KMS-11 (cell line): ENCODE results near the gene LHX3.

Experiments
- H2AFZ ChIP-seq: fragments of 200-600 bp; sonication (generic); 2 replicates; pipeline ENCODE4 v1.6.1; 2016; ENCODE audit warnings: antibody characterized with exemption, mixed run types, low read depth
- H3K27ac ChIP-seq: fragments of 200-600 bp; sonication (generic); 2 replicates; pipeline ENCODE4 v1.6.1; 2016; ENCODE audit warnings: mild to moderate bottlenecking, mixed run types
- H3K27me3 ChIP-seq: fragments of 200-600 bp; sonication (generic); 2 replicates; pipeline ENCODE4 v1.6.1; 2017; ENCODE audit warnings: mild to moderate bottlenecking, low read depth, mixed run types, moderate library complexity; ENCODE audit not compliant: insufficient read depth
- H3K36me3 ChIP-seq: fragments of 200-600 bp; sonication (generic); 2 replicates; pipeline ENCODE4 v1.6.1; 2017; ENCODE audit warnings: mild to moderate bottlenecking, mixed run types; ENCODE audit not compliant: insufficient read depth
- H3K4me1 ChIP-seq: fragments of 200-600 bp; sonication (generic); 2 replicates; pipeline ENCODE4 v1.6.1; 2016; ENCODE audit warnings: mild to moderate bottlenecking, low read depth, mixed run types; ENCODE audit not compliant: poor library complexity, severe bottlenecking
- H3K4me2 ChIP-seq: fragments of 200-600 bp; sonication (generic); 2 replicates; pipeline ENCODE4 v1.7.0; 2016; ENCODE audit warnings: mild to moderate bottlenecking, mixed run types
- H3K4me3 ChIP-seq: fragments of 200-600 bp; sonication (generic); IDR thresholded peaks from 2 replicates; pipeline ENCODE4 v1.6.1; 2017; ENCODE audit warnings: low read depth, low read length, mixed read lengths; ENCODE audit not compliant: insufficient read depth
- H3K79me2 ChIP-seq: fragments of 200-600 bp; sonication (generic); 2 replicates; pipeline ENCODE4 v1.6.1; 2016; ENCODE audit warnings: low read depth, mixed run types; ENCODE audit not compliant: insufficient read depth
- H3K9ac ChIP-seq: fragments of 200-600 bp; sonication (generic); 2 replicates; pipeline ENCODE4 v1.6.1; 2016; ENCODE audit warnings: mild to moderate bottlenecking, mixed run types
- H4K20me1 ChIP-seq: fragments of 200-600 bp; sonication (generic); 2 replicates; pipeline ENCODE4 v1.6.1; 2016; ENCODE audit warnings: mild to moderate bottlenecking, mixed run types; ENCODE audit not compliant: insufficient read depth
- CTCF ChIP-seq: fragments of 200-600 bp; sonication (generic); conservative IDR thresholded peaks from 2 replicates; pipeline ENCODE4 v1.6.1; 2017; ENCODE audit warnings: low read depth, mild to moderate bottlenecking, antibody characterized with exemption, low read length, moderate library complexity, mixed read lengths

LHX3 gene

DNA sequence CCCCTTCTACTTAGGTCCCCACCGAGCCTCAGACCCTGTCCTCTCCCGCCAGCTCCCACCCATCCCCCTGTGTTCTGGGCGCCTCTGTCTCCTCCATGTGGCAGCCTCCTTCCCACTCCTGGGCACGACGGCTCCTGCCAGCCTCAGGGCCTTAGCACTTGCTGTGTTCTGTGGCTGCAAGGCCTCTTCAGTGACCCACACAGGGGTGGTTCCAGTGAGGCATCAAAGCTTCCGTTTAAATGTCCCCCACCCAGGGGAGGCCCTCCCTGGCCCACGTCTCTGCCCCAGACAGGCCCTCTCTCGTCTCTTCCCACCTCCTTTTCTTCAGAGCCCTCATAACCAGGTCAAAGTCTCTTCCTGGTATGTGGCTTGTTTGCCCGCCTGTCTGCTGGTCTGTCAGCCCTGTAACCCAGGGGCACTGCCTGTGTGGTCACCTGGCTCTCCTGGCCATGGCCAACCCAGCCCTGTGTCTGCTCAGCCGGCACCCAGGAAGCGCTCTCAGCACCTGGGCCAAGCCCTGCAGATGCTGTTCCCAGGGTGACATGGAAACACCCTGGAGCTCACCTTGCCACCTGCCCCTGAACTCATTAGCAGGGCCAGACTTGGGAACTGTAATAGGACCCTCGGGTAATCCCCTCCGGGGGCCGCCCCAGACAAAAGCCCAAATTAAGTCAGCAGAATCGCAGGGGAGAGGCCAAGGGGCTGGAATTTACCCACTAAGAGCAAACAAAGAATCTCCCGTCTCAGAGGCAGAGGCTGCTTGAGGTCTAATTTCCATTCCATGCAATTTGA, 33.7 kb downstream of the LHX3 start:
- no peak overlapping the region; the same call in 1 of the 2 replicates for H3K4me2 ChIP-seq
- H3K4me3 ChIP-seq, result no peak overlapping the region

DNA sequence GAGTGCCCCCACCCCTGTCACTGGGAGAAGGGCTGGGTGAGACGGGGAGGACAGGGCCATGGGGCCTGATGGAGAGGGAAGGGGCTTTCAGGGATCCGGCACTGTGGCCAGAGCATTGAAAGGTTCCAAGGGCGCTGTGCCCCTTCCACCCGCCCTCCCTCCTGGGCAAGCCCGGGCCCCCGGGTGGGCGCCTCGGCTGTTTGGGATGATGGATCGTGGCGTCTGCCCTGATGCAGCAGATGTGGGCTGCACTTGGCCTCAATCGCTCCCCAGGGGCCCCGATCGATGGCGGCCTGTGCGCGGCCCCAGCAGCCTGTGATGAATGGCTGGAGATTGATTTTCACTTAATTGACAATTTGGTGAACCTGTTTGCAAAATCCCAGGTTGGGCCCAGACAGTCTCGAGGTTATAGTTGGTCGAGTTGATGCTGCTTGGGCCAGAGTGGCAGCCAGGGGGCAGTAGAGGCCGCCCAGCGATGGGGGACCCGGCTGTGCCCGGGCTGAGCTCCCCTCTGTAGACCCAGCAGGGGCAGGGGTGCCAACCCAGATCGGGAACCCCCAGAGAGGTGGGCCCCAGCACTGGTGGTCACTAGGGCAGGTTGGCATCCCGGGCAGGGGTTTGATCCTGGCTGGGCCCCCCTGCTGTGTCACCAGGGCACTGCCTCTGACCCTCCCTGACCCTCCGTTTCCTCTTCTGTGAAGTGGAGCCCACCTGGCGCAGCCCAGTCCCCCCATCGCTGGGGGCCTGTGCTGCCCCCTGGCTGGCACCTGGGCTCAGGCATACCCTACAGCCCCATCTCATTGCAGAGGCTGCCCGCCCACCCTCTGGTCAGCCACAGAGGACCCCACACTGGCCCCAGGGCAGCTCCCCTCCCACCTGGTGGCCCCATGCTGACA, 34.7 kb downstream of the LHX3 start:
- peak; percentile 78 for TF ChIP-seq CTCF
- H2AFZ ChIP-seq, result no peak overlapping the region
- no peaks in the 10 kb centered on the region for H4K20me1 ChIP-seq
- H3K27me3 ChIP-seq, result peaks cover 86% of the 10 kb centered on the region
- no peak overlapping the region for H3K4me2 ChIP-seq
- no peak overlapping the region for H3K4me3 ChIP-seq
- peaks cover 20% of the 10 kb centered on the region for H3K4me1 ChIP-seq
- H3K9ac ChIP-seq, result no peak overlapping the region
- no peaks in the 10 kb centered on the region for H3K79me2 ChIP-seq
- H3K27ac ChIP-seq, result no peak overlapping the region
- no peaks in the 10 kb centered on the region for H3K36me3 ChIP-seq

More for the DNA sequence above, 33.7 kb downstream of the LHX3 start:
- H3K4me1 ChIP-seq, result peaks cover 20% of the 10 kb centered on the region
- H3K79me2 ChIP-seq, result no peaks in the 10 kb centered on the region
- H3K27ac ChIP-seq, result no peak overlapping the region
- H3K36me3 ChIP-seq, result no peaks in the 10 kb centered on the region
- H3K27me3 ChIP-seq, result peaks cover 86% of the 10 kb centered on the region
- TF ChIP-seq CTCF, result no peak
- no peak overlapping the region for H2AFZ ChIP-seq
- H4K20me1 ChIP-seq, result no peaks in the 10 kb centered on the region
- H3K9ac ChIP-seq, result no peak overlapping the region

GRCh38 chr9:136169495-136169894, 35.4 kb downstream of the LHX3 start:
- H3K4me2 ChIP-seq, result no peak overlapping the region
- no peak overlapping the region for H3K9ac ChIP-seq
- no peak overlapping the region for H3K4me3 ChIP-seq
- no peak overlapping the region for H3K27ac ChIP-seq
- H4K20me1 ChIP-seq, result no peaks in the 10 kb centered on the region
- peaks cover 85% of the 10 kb centered on the region for H3K27me3 ChIP-seq
- no peaks in the 10 kb centered on the region for H3K79me2 ChIP-seq
- no peak for TF ChIP-seq CTCF
- H3K4me1 ChIP-seq, result peaks cover 20% of the 10 kb centered on the region
- H2AFZ ChIP-seq, result no peak overlapping the region
- H3K36me3 ChIP-seq, result no peaks in the 10 kb centered on the region

DNA sequence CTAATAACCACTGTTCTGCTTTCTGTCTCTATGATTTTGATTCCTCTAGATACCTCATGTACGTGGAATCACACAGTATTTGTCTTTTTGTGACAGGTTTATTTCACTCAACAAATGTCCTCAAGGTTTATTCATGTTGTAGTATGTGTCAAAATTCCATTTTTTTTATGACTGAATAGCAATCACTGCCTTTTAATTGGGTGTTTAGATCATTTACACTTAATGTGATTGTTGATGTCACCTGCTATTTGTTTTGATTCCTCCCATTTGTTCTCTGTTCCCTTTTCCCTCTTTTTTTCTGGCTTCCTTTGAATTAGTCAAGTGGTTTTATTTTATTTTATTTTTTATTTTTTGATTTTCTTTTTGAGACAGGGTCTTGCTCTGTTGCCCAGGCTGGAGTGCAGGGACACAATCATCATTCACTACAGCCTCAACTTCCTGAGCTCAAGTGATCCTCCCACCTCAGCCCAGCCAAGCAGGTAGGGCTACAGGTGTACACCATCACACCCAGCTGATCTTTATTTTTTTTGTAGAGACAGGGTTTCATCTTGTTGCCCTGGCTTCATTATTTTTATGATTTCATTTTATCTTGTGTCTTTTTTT, 41.6 kb downstream of the LHX3 start:
- TF ChIP-seq CTCF, result no peak
- Histone ChIP-seq H4K20me1 (no peaks in the 10 kb centered on the region), H3K79me2 (no peaks in the 10 kb centered on the region), H3K4me3 (no peak overlapping the region), H3K4me2 (no peak overlapping the region), H3K27me3 (peaks cover 93% of the 10 kb centered on the region), H2AFZ (no peak overlapping the region), H3K9ac (no peak overlapping the region), H3K27ac (no peak overlapping the region), H3K36me3 (no peaks in the 10 kb centered on the region), H3K4me1 (no peaks in the 10 kb centered on the region)
